GM12864 (cell line): Measurements from ENCODE around the gene PNLIP.

Source experiments
- DNase-seq: peaks from one replicate; pipeline ENCODE4 v3.0.0-alpha.2; 2011; ENCODE audit warnings: low read depth
- H3K4me3 ChIP-seq: 2 replicates; pipeline ENCODE4 v1.5.1; 2011; ENCODE audit warnings: mild to moderate bottlenecking, low read depth, low read length, control low read depth
- CTCF ChIP-seq: IDR thresholded peaks from 2 replicates; pipeline ENCODE4 v1.5.1; 2011; ENCODE audit warnings: low read depth, mild to moderate bottlenecking, moderate library complexity, low read length, control low read depth, inconsistent platforms; ENCODE audit errors: missing control alignments

The PNLIP gene

GRCh38 chr10:116606061-116606483 lies 60.3 kb downstream of the PNLIP start:
- TF ChIP-seq CTCF = no peak
- DNase-seq = no peak
- no peak overlapping the region for H3K4me3 ChIP-seq

- no peak overlapping the region for H3K4me3 ChIP-seq
- DNase-seq = no peak
- no peak for TF ChIP-seq CTCF
Measured at GRCh38 chr10:116607336-116607735, 61.6 kb downstream of the PNLIP start.

- no peak for TF ChIP-seq CTCF
- no peak for DNase-seq
- no peak overlapping the region for H3K4me3 ChIP-seq
Measured at GRCh38 chr10:116608686-116609594, 63.2 kb downstream of the PNLIP start.

- TF ChIP-seq CTCF = no peak
- no peak for DNase-seq
Measured at GRCh38 chr10:116610443-116611152, 64.9 kb downstream of the PNLIP start.

GRCh38 chr10:116611153-116611545 lies 65.4 kb downstream of the PNLIP start:
- no peak overlapping the region for H3K4me3 ChIP-seq
- DNase-seq = no peak
- no peak for TF ChIP-seq CTCF

More at GRCh38 chr10:116610443-116611152, 64.9 kb downstream of the PNLIP start:
- no peak overlapping the region for H3K4me3 ChIP-seq

GRCh38 chr10:116612107-116612769 lies 66.5 kb downstream of the PNLIP start:
- no peak for DNase-seq
- TF ChIP-seq CTCF = no peak
- no peak overlapping the region for H3K4me3 ChIP-seq
